ENCODE data around the gene EVI5L. TPM values are rescaled to one million over a fixed set of nuclear protein-coding genes. Genes with fewer than 3 reads are reported as not detected.

The EVI5L gene
- total RNA-seq, 1 experiment from 2014 or later, result 29.5 TPM

- Histone ChIP-seq H3K27ac (ENCODE audit: low read length) (peak overlapping the region; percentile 31), H3K4me1 (ENCODE audit: insufficient read depth, low read length) (peaks cover 24% of the 10 kb centered on the region), H3F3A (ENCODE audit: low read length, unreplicated experiment) (peaks cover 10% of the 10 kb centered on the region), H3K9me2 (replicated peaks; ENCODE audit: low read length) (no peaks in the 10 kb centered on the region), H3K4me2 (ENCODE audit: low read length) (peak overlapping the region; percentile 70), H2AFZ (ENCODE audit: low read length) (peak overlapping the region; percentile 65), H3K4me3 (ENCODE audit: low read length) (peak overlapping the region; percentile 44; the same call in 1 of the 2 replicates), H4K20me1 (ENCODE audit: low read length) (no peaks in the 10 kb centered on the region), H3K36me3 (ENCODE audit: low read depth, low read length) (no peaks in the 10 kb centered on the region), H3K9ac (ENCODE audit: low read length) (no peak overlapping the region), H3K9me3 (ENCODE audit: low read length) (no peaks in the 10 kb centered on the region), H3K27me3 (ENCODE audit: low read length) (no peaks in the 10 kb centered on the region), H3K79me2 (ENCODE audit: low read length) (no peaks in the 10 kb centered on the region)
- CTCF ChIA-PET, result no interaction called here
- ATAC-seq, result peak; percentile 17
- BruUV-seq (replicated peaks), result no TSS peak
- POLR2A ChIA-PET (ENCODE audit: unreplicated experiment), result interaction anchor here (0.6 kb wide), 1 partner anchor 30 kb away, joined by 16 read pairs; no protein-coding TSS in a partner anchor
- TF ChIP-seq EZH2 (IDR thresholded peaks at IDR 0.05; ENCODE audit: low read length, unreplicated experiment), result no peak
- no peak for TF ChIP-seq CTCF (conservative IDR thresholded peaks at IDR 0.05; ENCODE audit: low read depth, low read length)
- no peak for TF ChIP-seq EZH2phosphoT487 (IDR thresholded peaks at IDR 0.05; ENCODE audit: borderline replicate concordance, low read length)
- intact Hi-C loops (cut with micrococcal nuclease), result loop anchor here (1.0 kb wide), 1 partner anchor 32 kb away; the partner anchor contains the start of gene MAP2K7
- DNase-seq, result peak; percentile 98
Measured at GRCh38 chr19:7871437-7872305, 41.7 kb downstream of the EVI5L start.

GRCh38 chr19:7872306-7873204 is 42.5 kb downstream of the EVI5L start:
- Histone ChIP-seq H3K27me3 (ENCODE audit: low read length) (no peaks in the 10 kb centered on the region), H4K20me1 (ENCODE audit: low read length) (no peaks in the 10 kb centered on the region), H3K9ac (ENCODE audit: low read length) (no peak overlapping the region), H3K4me1 (ENCODE audit: insufficient read depth, low read length) (peaks cover 24% of the 10 kb centered on the region), H3K9me2 (replicated peaks; ENCODE audit: low read length) (no peaks in the 10 kb centered on the region), H3K27ac (ENCODE audit: low read length) (no peak overlapping the region), H3K9me3 (ENCODE audit: low read length) (no peaks in the 10 kb centered on the region), H3K4me2 (ENCODE audit: low read length) (peak overlapping the region; percentile 89), H3F3A (ENCODE audit: low read length, unreplicated experiment) (peaks cover 10% of the 10 kb centered on the region), H2AFZ (ENCODE audit: low read length) (no peak overlapping the region), H3K4me3 (ENCODE audit: low read length) (no peak overlapping the region), H3K79me2 (ENCODE audit: low read length) (no peaks in the 10 kb centered on the region), H3K36me3 (ENCODE audit: low read depth, low read length) (no peaks in the 10 kb centered on the region)
- intact Hi-C loops (cut with micrococcal nuclease), result loop anchor here (1.0 kb wide), 1 partner anchor 31 kb away; the partner anchor contains the start of gene MAP2K7
- TF ChIP-seq EZH2 (IDR thresholded peaks at IDR 0.05; ENCODE audit: low read length, unreplicated experiment), result no peak
- CTCF ChIA-PET, result no interaction called here
- POLR2A ChIA-PET (ENCODE audit: unreplicated experiment), result no interaction called here
- no peak for DNase-seq
- BruUV-seq (replicated peaks), result no TSS peak
- no peak for ATAC-seq

GRCh38 chr19:7873304-7874075 is 43.5 kb downstream of the EVI5L start:
- H3K4me2 ChIP-seq (ENCODE audit: low read length), result peak overlapping the region; percentile 89
- no peak overlapping the region for H3K27ac ChIP-seq (ENCODE audit: low read length)
- H3K4me3 ChIP-seq (ENCODE audit: low read length), result peak overlapping the region; percentile 69

More at GRCh38 chr19:7873304-7874075, 43.5 kb downstream of the EVI5L start:
- Histone ChIP-seq H3F3A (ENCODE audit: low read length, unreplicated experiment) (peaks cover 10% of the 10 kb centered on the region), H4K20me1 (ENCODE audit: low read length) (no peaks in the 10 kb centered on the region), H3K4me1 (ENCODE audit: insufficient read depth, low read length) (peaks cover 21% of the 10 kb centered on the region), H3K9me3 (ENCODE audit: low read length) (no peaks in the 10 kb centered on the region), H3K9ac (ENCODE audit: low read length) (peak overlapping the region; percentile 28; the same call in 1 of the 2 replicates), H3K36me3 (ENCODE audit: low read depth, low read length) (no peaks in the 10 kb centered on the region), H3K27me3 (ENCODE audit: low read length) (no peaks in the 10 kb centered on the region), H3K9me2 (replicated peaks; ENCODE audit: low read length) (no peaks in the 10 kb centered on the region), H2AFZ (ENCODE audit: low read length) (peak overlapping the region; percentile 81), H3K79me2 (ENCODE audit: low read length) (no peaks in the 10 kb centered on the region)
- intact Hi-C loops (cut with micrococcal nuclease), result no loop called here
- DNase-seq, result no peak
- ChIA-PET CTCF (no interaction called here), POLR2A (ENCODE audit: unreplicated experiment) (no interaction called here)
- TF ChIP-seq EZH2 (IDR thresholded peaks at IDR 0.05; ENCODE audit: low read length, unreplicated experiment) (no peak), CTCF (conservative IDR thresholded peaks at IDR 0.05; ENCODE audit: low read depth, low read length) (no peak), EZH2phosphoT487 (IDR thresholded peaks at IDR 0.05; ENCODE audit: borderline replicate concordance, low read length) (no peak)
- BruUV-seq (replicated peaks), result no TSS peak
- no peak for ATAC-seq
